Nephron (organoid): ENCODE data around the gene OR4F6.

Source experiments
- H3K27ac Mint-ChIP-seq, 3 experiments: 2 replicates each; pipeline ENCODE4 v1.8.0; 2020; ENCODE audit warnings: mixed read lengths in 3 of 3, mild to moderate bottlenecking in 2 of 3, moderate library complexity in 1 of 3
- H3K27me3 Mint-ChIP-seq: 2 replicates; pipeline ENCODE4 v1.8.0; 2021; ENCODE audit warnings: low read depth, mild to moderate bottlenecking, moderate library complexity, mixed read lengths
- H3K36me3 Mint-ChIP-seq: 2 replicates; pipeline ENCODE4 v1.8.0; 2020; ENCODE audit warnings: low read depth, mixed read lengths
- H3K4me1 Mint-ChIP-seq: 2 replicates; pipeline ENCODE4 v1.8.0; 2020; ENCODE audit warnings: mixed read lengths
- H3K4me3 Mint-ChIP-seq, 3 experiments: 2 replicates each; pipeline ENCODE4 v1.8.0; 2020; ENCODE audit warnings: mild to moderate bottlenecking in 3 of 3, mixed read lengths in 3 of 3, moderate library complexity in 2 of 3
- H3K9me3 Mint-ChIP-seq: 2 replicates; pipeline ENCODE4 v1.8.0; 2020; ENCODE audit warnings: mixed read lengths
- CTCF ChIP-seq, 3 experiments: fragments of 200-600 bp; sonication (generic); IDR thresholded peaks; one replicate each; pipeline ENCODE4 v1.5.0; 2021; ENCODE audit warnings: antibody characterized with exemption in 3 of 3; ENCODE audit not compliant: unreplicated experiment in 3 of 3

OR4F6 gene

DNA sequence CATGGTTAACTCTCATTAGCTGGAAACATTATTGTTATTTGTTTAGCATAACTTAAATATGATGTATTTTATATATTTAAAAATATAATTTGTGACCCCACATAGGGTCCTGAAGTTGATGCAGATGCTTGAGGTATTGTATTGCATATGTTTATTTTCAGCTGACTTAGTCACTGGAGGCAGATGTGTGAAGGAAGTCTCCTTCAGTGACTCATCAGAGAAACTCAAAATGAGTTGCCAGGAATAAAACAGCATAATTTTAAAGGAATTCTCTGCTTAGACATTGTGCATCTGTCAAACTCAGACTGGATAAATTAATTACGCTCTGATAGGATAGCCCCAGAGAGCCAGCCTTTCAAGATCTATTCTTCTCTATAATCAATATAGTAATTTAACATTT is 7.9 kb upstream of the OR4F6 start:
- H3K36me3 Mint-ChIP-seq = no peaks in the 10 kb centered on the region
- no peak overlapping the region for H3K4me3 Mint-ChIP-seq
- no peak overlapping the region for H3K27ac Mint-ChIP-seq
- H3K9me3 Mint-ChIP-seq = no peaks in the 10 kb centered on the region
- no peak for TF ChIP-seq CTCF (IDR thresholded peaks at IDR 0.05; ENCODE audit: unreplicated experiment in 3 of 3)
- H3K27me3 Mint-ChIP-seq = peaks cover 33% of the 10 kb centered on the region
- no peaks in the 10 kb centered on the region for H3K4me1 Mint-ChIP-seq

- no peaks in the 10 kb centered on the region for H3K4me1 Mint-ChIP-seq
- TF ChIP-seq CTCF (IDR thresholded peaks at IDR 0.05; ENCODE audit: unreplicated experiment in 3 of 3) = no peak
- H3K9me3 Mint-ChIP-seq = no peaks in the 10 kb centered on the region
- peaks cover 31% of the 10 kb centered on the region for H3K27me3 Mint-ChIP-seq
- H3K36me3 Mint-ChIP-seq = no peaks in the 10 kb centered on the region
- no peak overlapping the region for H3K27ac Mint-ChIP-seq
- H3K4me3 Mint-ChIP-seq = no peak overlapping the region
These were observed 3.6 kb upstream of the OR4F6 start for GRCh38 chr15:101799665-101800064.

- Mint-ChIP-seq H3K9me3 (no peaks in the 10 kb centered on the region), H3K4me1 (no peaks in the 10 kb centered on the region), H3K36me3 (no peaks in the 10 kb centered on the region), H3K27ac (no peak overlapping the region), H3K27me3 (peaks cover 36% of the 10 kb centered on the region), H3K4me3 (no peak overlapping the region)
- TF ChIP-seq CTCF (IDR thresholded peaks at IDR 0.05; ENCODE audit: unreplicated experiment in 3 of 3) = no peak
These were observed 2.3 kb upstream of the OR4F6 start for GRCh38 chr15:101801048-101801447.

GRCh38 chr15:101803676-101804075 is 367 bp downstream of the OR4F6 start:
- Mint-ChIP-seq H3K27ac (no peak overlapping the region), H3K9me3 (no peaks in the 10 kb centered on the region), H3K36me3 (no peaks in the 10 kb centered on the region), H3K4me1 (no peaks in the 10 kb centered on the region), H3K4me3 (no peak overlapping the region), H3K27me3 (peaks cover 27% of the 10 kb centered on the region)
- no peak for TF ChIP-seq CTCF (IDR thresholded peaks at IDR 0.05; ENCODE audit: unreplicated experiment in 3 of 3)

DNA sequence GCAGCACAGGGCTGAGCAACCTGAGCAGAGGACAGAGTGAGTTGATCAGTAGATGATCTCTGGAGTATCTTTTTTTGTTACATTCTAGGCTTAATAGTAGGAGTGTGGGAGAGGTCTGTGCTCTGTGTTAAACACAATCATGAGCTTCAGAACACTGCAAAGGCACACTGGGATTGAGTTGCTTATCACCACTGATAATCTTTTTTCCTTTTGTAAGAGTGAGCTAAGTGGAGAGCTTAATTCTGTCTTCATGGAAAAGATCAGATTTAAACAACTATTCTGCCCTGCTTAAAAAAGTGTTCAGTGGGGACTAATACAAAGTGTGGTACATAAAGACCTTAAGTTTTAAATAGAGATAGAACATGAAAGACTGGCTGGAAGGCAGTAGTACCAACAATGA is 1.1 kb downstream of the OR4F6 start:
- H3K36me3 Mint-ChIP-seq = no peaks in the 10 kb centered on the region
- H3K27me3 Mint-ChIP-seq = peaks cover 27% of the 10 kb centered on the region
- H3K9me3 Mint-ChIP-seq = no peaks in the 10 kb centered on the region
- TF ChIP-seq CTCF (IDR thresholded peaks at IDR 0.05; ENCODE audit: unreplicated experiment in 3 of 3) = no peak
- no peak overlapping the region for H3K27ac Mint-ChIP-seq
- no peak overlapping the region for H3K4me3 Mint-ChIP-seq
- H3K4me1 Mint-ChIP-seq = no peaks in the 10 kb centered on the region

DNA sequence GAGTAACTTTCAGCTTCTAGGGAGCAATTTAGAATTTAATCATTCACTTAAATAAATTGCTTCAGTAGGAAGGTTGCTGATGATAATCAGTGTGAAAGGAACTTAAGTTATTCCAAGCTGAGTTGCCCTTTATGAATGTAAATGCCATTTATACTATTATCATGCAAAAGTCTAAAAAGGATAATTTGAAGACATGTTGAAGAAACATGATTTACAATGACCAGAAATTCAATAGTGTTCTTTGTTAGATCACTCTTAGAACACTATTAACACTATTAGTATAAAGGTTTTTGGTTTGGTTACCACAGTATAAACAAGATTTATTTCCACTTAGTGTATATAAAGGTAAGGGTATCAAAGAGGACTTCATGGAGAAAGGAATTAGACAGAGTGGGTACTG is 1.6 kb downstream of the OR4F6 start:
- H3K36me3 Mint-ChIP-seq = no peaks in the 10 kb centered on the region
- no peaks in the 10 kb centered on the region for H3K4me1 Mint-ChIP-seq
- H3K27me3 Mint-ChIP-seq = peaks cover 27% of the 10 kb centered on the region
- no peak overlapping the region for H3K4me3 Mint-ChIP-seq
- no peaks in the 10 kb centered on the region for H3K9me3 Mint-ChIP-seq
- TF ChIP-seq CTCF (IDR thresholded peaks at IDR 0.05; ENCODE audit: unreplicated experiment in 3 of 3) = no peak
- H3K27ac Mint-ChIP-seq = no peak overlapping the region
